Adrenal gland (tissue), 12 donors: ENCODE measurements around the gene LBP. TPM values are rescaled to one million over a fixed set of nuclear protein-coding genes. Genes with fewer than 3 reads are reported as not detected.

Source experiments
- DNase-seq, 7 donors: peaks; one replicate each; pipeline ENCODE4 v3.0.0-alpha.2; 2019 to 2020
- H3K27ac ChIP-seq, 5 donors: fragments of 200-600 bp; sonication (generic) in 4 of 5; 1 replicate in 3 of 5; 2 replicates in 2 of 5; pipeline versions ENCODE4 v1.5.1 to v1.8.0; 2016 to 2020; ENCODE audit warnings: mild to moderate bottlenecking in 1 of 5
- H3K27me3 ChIP-seq: fragments of 200-600 bp; 2 replicates; pipeline ENCODE4 v1.8.0; 2021
- H3K36me3 ChIP-seq, 2 donors: fragments of 200-600 bp; replicated peaks in 1 of 2; 1 replicate in 1 of 2; 2 replicates in 1 of 2; pipeline versions ENCODE4 v1.5.1 to v1.8.0; 2018 to 2022
- H3K4me1 ChIP-seq, 2 donors: fragments of 200-600 bp; replicated peaks in 1 of 2; 1 replicate in 1 of 2; 2 replicates in 1 of 2; pipeline versions ENCODE4 v1.5.1 to v1.8.0; 2018 to 2021
- H3K4me3 ChIP-seq, 4 donors: fragments of 200-600 bp; sonication (generic) in 3 of 4; one replicate each; pipeline ENCODE4 v1.5.1; 2016 to 2018
- H3K9me3 ChIP-seq, 3 donors: fragments of 200-600 bp; sonication (generic) in 1 of 3; replicated peaks in 1 of 3; 1 replicate in 2 of 3; 2 replicates in 1 of 3; pipeline versions ENCODE4 v1.5.1 to v1.8.0; 2016 to 2021
- POLR2A ChIP-seq, 2 donors: fragments of 450-650 bp; IDR thresholded peaks; one replicate each; pipeline ENCODE4 v1.6.1; 2017; ENCODE audit warnings: antibody characterized with exemption in 2 of 2, mild to moderate bottlenecking in 2 of 2, moderate library complexity in 1 of 2
- WGBS, 4 donors: extraction: QIAGEN DNeasy Blood & Tissue Kit in 2 of 4; methylation state at CpG; one replicate each; pipeline versions ENCODE4 v1.1.5 to v1.1.7; 2013 to 2017; 5-methylcytosine and 5-hydroxymethylcytosine counted together
- intact Hi-C, 2 donors: fragments of 100-400 bp; cut with DNase I; formaldehyde crosslinking; loops; one replicate each; pipeline versions ENCODE4 v1.14.1 to v1.15.0; 2022 to 2023
- polyA plus RNA-seq, 3 donors: library from polyadenylated mRNA; stranded (reverse); fragments of 200-250 nt in 2 of 3; fragments of 350-450 nt in 1 of 3; fragmentation: Illumina TruSeq in 1 of 3; extraction: RNeasy Lipid Tissue Mini Kit (QIAGEN cat#74804) in 1 of 3; gene quantifications; one replicate each; pipeline ENCODE4 v1.2.3, GENCODE V29; 2013 to 2014
- total RNA-seq, 9 donors: library from RNA; depleted of rRNA in 4 of 9; stranded (reverse); fragments of >200 nt in 4 of 9; fragments of 120-200 nt in 1 of 9; fragmentation: NEBNext Ultra II Directional in 1 of 9; extraction: Animal tissue kit (Norgen Biotek cat#: 25700) in 1 of 9; gene quantifications; one replicate each; pipeline versions ENCODE4 v1.1.0 to v1.2.4, GENCODE V29; 2013 to 2023
- TF ChIP-seq, protein P1 (sequence below), 6 experiments: fragments of 450-650 bp in 4 of 6; fragments of 200-600 bp in 2 of 6; sonication (generic) in 1 of 6; IDR thresholded peaks; 1 replicate in 5 of 6; 2 replicates in 1 of 6; pipeline versions ENCODE4 v1.5.1 to v1.8.0; 2016 to 2021; ENCODE audit warnings: antibody characterized with exemption in 6 of 6, mild to moderate bottlenecking in 2 of 6, moderate library complexity in 1 of 6
- donor health status: healthy with polysubstance abuse.
- donor health status: Bipolar disorder and iron deficiency.
- donor health status: DM: yes; HTN: yes; CAD: no.
- donor health status: DM: no; HTN: no; CAD: no.
- donor health status: DM: no; HTN: no; CAD: no.
- donor health status: DM: yes; HTN: yes; CAD: no.

The LBP gene
- total and polyA plus RNA-seq, 12 donors: 0.15 to 2.0 (median 0.41) TPM; not detected in 2

DNA sequence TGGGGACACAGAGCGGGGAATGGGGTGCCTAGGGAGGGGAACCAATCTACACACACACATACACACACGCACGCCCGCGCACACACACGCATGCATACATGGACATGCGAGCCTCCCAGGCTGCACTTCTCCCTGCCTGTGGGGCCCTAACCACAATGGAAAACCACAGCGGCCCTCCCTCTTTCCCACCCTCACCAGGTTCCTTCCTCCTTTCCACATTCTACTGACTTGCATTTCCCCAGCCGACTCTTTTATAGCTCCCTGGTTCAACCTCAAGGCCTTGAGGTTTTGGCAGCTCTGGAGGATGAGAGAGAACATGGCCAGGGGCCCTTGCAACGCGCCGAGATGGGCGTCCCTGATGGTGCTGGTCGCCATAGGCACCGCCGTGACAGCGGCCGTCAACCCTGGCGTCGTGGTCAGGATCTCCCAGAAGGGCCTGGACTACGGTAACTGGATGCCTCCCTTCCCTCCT, 42.3 kb upstream of the LBP start, which contains the start of gene BPI:
TSS of gene BPI (plus strand) at position 249 of the 472 bp plus-strand sequence. CDS start at position 317, 68 bp downstream.
- Histone ChIP-seq H3K27ac (no peak within 1 kb of the TSS), H3K4me1 (no peaks in the 10 kb centered on the region), H3K4me3 (no peak within 1 kb of the TSS), H3K27me3 (peaks cover 13% of the 10 kb centered on the region), H3K36me3 (no peaks in the 10 kb centered on the region), H3K9me3 (no peaks in the 10 kb centered on the region)
- intact Hi-C loops: no loop called here
- WGBS, 4 donors: 59 to 68% (median 66%) methylated on average over 20 to 21 of the region's 21 CpGs
- TF ChIP-seq, protein P1, sequence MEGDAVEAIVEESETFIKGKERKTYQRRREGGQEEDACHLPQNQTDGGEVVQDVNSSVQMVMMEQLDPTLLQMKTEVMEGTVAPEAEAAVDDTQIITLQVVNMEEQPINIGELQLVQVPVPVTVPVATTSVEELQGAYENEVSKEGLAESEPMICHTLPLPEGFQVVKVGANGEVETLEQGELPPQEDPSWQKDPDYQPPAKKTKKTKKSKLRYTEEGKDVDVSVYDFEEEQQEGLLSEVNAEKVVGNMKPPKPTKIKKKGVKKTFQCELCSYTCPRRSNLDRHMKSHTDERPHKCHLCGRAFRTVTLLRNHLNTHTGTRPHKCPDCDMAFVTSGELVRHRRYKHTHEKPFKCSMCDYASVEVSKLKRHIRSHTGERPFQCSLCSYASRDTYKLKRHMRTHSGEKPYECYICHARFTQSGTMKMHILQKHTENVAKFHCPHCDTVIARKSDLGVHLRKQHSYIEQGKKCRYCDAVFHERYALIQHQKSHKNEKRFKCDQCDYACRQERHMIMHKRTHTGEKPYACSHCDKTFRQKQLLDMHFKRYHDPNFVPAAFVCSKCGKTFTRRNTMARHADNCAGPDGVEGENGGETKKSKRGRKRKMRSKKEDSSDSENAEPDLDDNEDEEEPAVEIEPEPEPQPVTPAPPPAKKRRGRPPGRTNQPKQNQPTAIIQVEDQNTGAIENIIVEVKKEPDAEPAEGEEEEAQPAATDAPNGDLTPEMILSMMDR (IDR thresholded peaks at IDR 0.05): no peak
- TF ChIP-seq POLR2A (IDR thresholded peaks at IDR 0.05): no peak
- DNase-seq: peak in 6 of 7 donors; percentile 18 to 55 (median 32)

GRCh38 chr20:38304845-38305447, 41.3 kb upstream of the LBP start:
- Histone ChIP-seq H3K36me3 (no peaks in the 10 kb centered on the region), H3K27ac (no peak overlapping the region), H3K4me3 (no peak overlapping the region), H3K27me3 (peaks cover 13% of the 10 kb centered on the region), H3K9me3 (no peaks in the 10 kb centered on the region), H3K4me1 (no peaks in the 10 kb centered on the region)
- intact Hi-C loops: no loop called here
- TF ChIP-seq, protein P1 (IDR thresholded peaks at IDR 0.05): peak in 3 of 6 experiments; percentile 8 to 34 (median 23)
- TF ChIP-seq POLR2A (IDR thresholded peaks at IDR 0.05): no peak
- peak in 4 of 7 donors; percentile 24 to 38 (median 34) for DNase-seq
- WGBS, 4 donors: 44 to 52% (median 47%) methylated on average over 8 of the region's 8 CpGs

GRCh38 chr20:38305541-38305940, 40.7 kb upstream of the LBP start:
- no peaks in the 10 kb centered on the region for H3K4me1 ChIP-seq
- 76 to 88% (median 78%) methylated on average over 4 of the region's 4 CpGs for WGBS, 4 donors
- H3K27ac ChIP-seq: no peak overlapping the region
- no peak overlapping the region for H3K4me3 ChIP-seq
- no peak for TF ChIP-seq POLR2A (IDR thresholded peaks at IDR 0.05)
- TF ChIP-seq, protein P1 (IDR thresholded peaks at IDR 0.05): no peak
- no peaks in the 10 kb centered on the region for H3K36me3 ChIP-seq
- intact Hi-C loops: no loop called here
- H3K9me3 ChIP-seq: no peaks in the 10 kb centered on the region
- DNase-seq: no peak
- H3K27me3 ChIP-seq: peaks cover 13% of the 10 kb centered on the region

DNA sequence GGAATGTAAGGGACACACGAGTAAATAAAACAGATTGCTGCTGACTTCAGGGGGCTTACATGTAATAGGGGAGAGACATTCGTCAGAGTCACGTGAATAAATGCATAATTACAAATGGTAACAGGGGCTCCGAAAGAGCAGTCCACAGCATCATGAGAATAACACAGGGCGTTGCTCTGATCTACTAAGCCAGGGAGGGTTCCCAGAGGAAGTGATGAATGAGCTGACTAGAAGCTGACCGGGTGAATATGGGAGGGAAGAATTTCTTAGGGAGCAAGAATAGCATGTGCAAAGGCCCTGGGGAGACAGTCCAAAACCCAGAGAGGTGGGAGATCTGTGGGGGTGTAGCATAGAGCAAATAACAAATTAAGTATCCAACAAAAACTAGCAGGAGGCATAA, 39.9 kb upstream of the LBP start:
- Histone ChIP-seq H3K27ac (no peak overlapping the region), H3K36me3 (no peaks in the 10 kb centered on the region), H3K27me3 (peaks cover 13% of the 10 kb centered on the region), H3K4me1 (no peaks in the 10 kb centered on the region), H3K9me3 (no peaks in the 10 kb centered on the region), H3K4me3 (no peak overlapping the region)
- TF ChIP-seq, protein P1 (IDR thresholded peaks at IDR 0.05): no peak
- no peak for TF ChIP-seq POLR2A (IDR thresholded peaks at IDR 0.05)
- no peak for DNase-seq
- intact Hi-C loops: no loop called here
- 73 to 77% (median 76%) methylated on average over 6 of the region's 6 CpGs for WGBS, 4 donors
